HUES64 (cell line): ENCODE results near the gene ADSL.

Experiments used
- H3K27ac ChIP-seq: 2 replicates; pipeline ENCODE4 v1.7.0; 2013; ENCODE audit warnings: low read depth, low read length, inconsistent platforms
- H3K27me3 ChIP-seq: 2 replicates; pipeline ENCODE4 v1.6.1; 2013; ENCODE audit warnings: mild to moderate bottlenecking, low read length; ENCODE audit not compliant: insufficient read depth
- H3K36me3 ChIP-seq: 2 replicates; pipeline ENCODE4 v1.6.1; 2013; ENCODE audit warnings: mild to moderate bottlenecking, low read length; ENCODE audit not compliant: insufficient read depth
- H3K4me1 ChIP-seq: 2 replicates; pipeline ENCODE4 v1.6.1; 2013; ENCODE audit warnings: mild to moderate bottlenecking, low read length, moderate library complexity; ENCODE audit not compliant: insufficient read depth
- H3K4me3 ChIP-seq: 2 replicates; pipeline ENCODE4 v1.5.1; 2013; ENCODE audit warnings: mild to moderate bottlenecking, low read length, moderate library complexity
- H3K9ac ChIP-seq: 2 replicates; pipeline ENCODE4 v1.6.1; 2013; ENCODE audit warnings: mild to moderate bottlenecking, low read depth, low read length
- H3K9me3 ChIP-seq: 2 replicates; pipeline ENCODE4 v1.6.1; 2013; ENCODE audit warnings: low read depth, low read length; ENCODE audit not compliant: insufficient read depth
- WGBS: fragments of 150-250, 120-280 bp; methylation state at CpG from one replicate; pipeline ENCODE4 v1.1.7; 2013; ENCODE audit warnings: missing lambda C conversion rate; 5-methylcytosine and 5-hydroxymethylcytosine counted together

ADSL gene

DNA sequence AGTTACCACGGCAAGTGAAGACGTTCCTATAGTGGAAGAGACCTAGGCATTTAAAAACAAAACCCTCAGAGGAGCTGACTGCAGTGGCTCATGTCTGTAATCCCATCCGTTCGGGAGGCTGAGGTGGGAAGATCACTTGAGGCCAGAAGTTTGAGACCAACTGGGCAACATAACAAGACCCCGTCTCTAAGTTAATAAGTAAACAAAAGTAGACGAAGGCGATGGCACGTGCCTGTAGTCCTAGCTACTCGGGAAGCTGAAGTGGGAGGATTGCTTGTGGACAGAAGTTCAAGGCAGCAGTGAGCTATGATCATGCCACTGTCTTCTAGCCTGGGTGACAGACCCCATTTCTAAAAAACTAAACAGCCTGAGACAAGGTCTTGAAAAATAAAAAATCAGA lies 3.8 kb upstream of the ADSL start:
- Histone ChIP-seq H3K9ac (no peak overlapping the region), H3K27me3 (no peaks in the 10 kb centered on the region), H3K4me1 (peaks cover 3% of the 10 kb centered on the region; the same call in 1 of the 2 replicates), H3K9me3 (no peaks in the 10 kb centered on the region), H3K27ac (no peak overlapping the region), H3K36me3 (peaks cover 2% of the 10 kb centered on the region; the same call in 1 of the 2 replicates), H3K4me3 (no peak overlapping the region)
- 86% methylated on average over 9 of the region's 9 CpGs for WGBS

DNA sequence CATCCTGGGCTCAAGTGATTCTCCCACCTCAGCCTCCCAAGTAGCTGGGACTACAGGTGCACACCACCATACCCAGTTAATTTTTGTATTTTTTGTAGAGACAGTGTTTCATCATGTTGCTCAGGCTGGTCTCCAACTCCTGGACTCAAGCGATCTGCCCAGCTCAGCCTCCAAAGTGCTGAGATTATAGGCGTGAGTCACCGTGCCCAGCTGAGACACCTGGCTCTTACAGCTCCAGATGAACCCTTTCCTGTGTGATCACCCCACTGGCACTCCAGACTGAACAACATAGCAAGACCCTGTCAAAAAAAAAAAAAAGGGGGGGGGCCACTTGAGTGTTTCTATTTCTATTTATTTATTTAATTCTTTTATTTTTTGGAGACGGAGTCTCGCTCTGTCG lies 1.0 kb upstream of the ADSL start:
- H3K27ac ChIP-seq = no peak overlapping the region
- H3K27me3 ChIP-seq = no peaks in the 10 kb centered on the region
- 96% methylated on average over 6 of the region's 6 CpGs for WGBS
- H3K4me3 ChIP-seq = peak overlapping the region; percentile 92
- no peak overlapping the region for H3K9ac ChIP-seq
- H3K36me3 ChIP-seq = peaks cover 26% of the 10 kb centered on the region
- H3K4me1 ChIP-seq = peaks cover 11% of the 10 kb centered on the region; the same call in 1 of the 2 replicates
- H3K9me3 ChIP-seq = no peaks in the 10 kb centered on the region

DNA sequence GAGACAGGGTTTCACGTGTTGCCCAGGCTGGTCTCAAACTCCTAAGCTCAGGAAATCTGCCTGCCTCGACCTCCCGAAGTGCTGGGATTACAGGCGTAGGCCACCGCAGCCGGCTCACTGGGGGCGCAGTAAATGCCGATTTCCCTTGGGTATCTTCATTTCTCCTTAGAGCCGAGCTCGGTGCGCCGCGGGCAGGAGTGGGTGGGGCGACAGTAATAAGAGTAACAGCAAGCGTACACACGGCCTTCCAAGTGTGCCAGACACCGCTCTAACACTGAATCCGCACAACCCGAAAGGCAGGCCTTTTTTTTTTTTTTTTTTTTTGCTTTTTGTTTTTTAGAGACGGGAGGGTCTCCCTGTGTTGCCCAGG lies 500 bp upstream of the ADSL start:
- 5% methylated on average over 20 of the region's 20 CpGs for WGBS
- H3K27ac ChIP-seq = peak overlapping the region; percentile 91
- peak overlapping the region; percentile 91 for H3K9ac ChIP-seq
- H3K4me1 ChIP-seq = peaks cover 11% of the 10 kb centered on the region; the same call in 1 of the 2 replicates
- H3K27me3 ChIP-seq = no peaks in the 10 kb centered on the region
- peaks cover 31% of the 10 kb centered on the region for H3K36me3 ChIP-seq
- no peaks in the 10 kb centered on the region for H3K9me3 ChIP-seq
- H3K4me3 ChIP-seq = peak overlapping the region; percentile 92

GRCh38 chr22:40347300-40347699 lies 1.0 kb downstream of the ADSL start:
- Histone ChIP-seq H3K9me3 (no peaks in the 10 kb centered on the region), H3K27ac (peak overlapping the region; percentile 91)

GRCh38 chr22:40348025-40348658 lies 1.8 kb downstream of the ADSL start:
- H3K4me3 ChIP-seq = peak overlapping the region; percentile 92
- no peaks in the 10 kb centered on the region for H3K27me3 ChIP-seq
- no peak overlapping the region for H3K27ac ChIP-seq
- H3K36me3 ChIP-seq = peaks cover 52% of the 10 kb centered on the region
- WGBS = 80% methylated on average over 10 of the region's 10 CpGs
- no peak overlapping the region for H3K9ac ChIP-seq
- no peaks in the 10 kb centered on the region for H3K9me3 ChIP-seq
- H3K4me1 ChIP-seq = peaks cover 11% of the 10 kb centered on the region; the same call in 1 of the 2 replicates

More at GRCh38 chr22:40347300-40347699, 1.0 kb downstream of the ADSL start:
- Histone ChIP-seq H3K4me1 (peaks cover 11% of the 10 kb centered on the region; the same call in 1 of the 2 replicates), H3K27me3 (no peaks in the 10 kb centered on the region), H3K4me3 (peak overlapping the region; percentile 92), H3K9ac (peak overlapping the region; percentile 91), H3K36me3 (peaks cover 44% of the 10 kb centered on the region)
- 20% methylated on average over 10 of the region's 10 CpGs for WGBS

GRCh38 chr22:40352763-40353162 lies 6.5 kb downstream of the ADSL start:
- Histone ChIP-seq H3K36me3 (peaks cover 90% of the 10 kb centered on the region), H3K27me3 (no peaks in the 10 kb centered on the region), H3K4me3 (no peak overlapping the region), H3K9me3 (no peaks in the 10 kb centered on the region), H3K4me1 (peaks cover 6% of the 10 kb centered on the region; the same call in 1 of the 2 replicates), H3K9ac (no peak overlapping the region), H3K27ac (no peak overlapping the region)
- WGBS = 98% methylated on average over 3 of the region's 3 CpGs

GRCh38 chr22:40361100-40361499 lies 14.8 kb downstream of the ADSL start:
- Histone ChIP-seq H3K27me3 (no peaks in the 10 kb centered on the region), H3K4me1 (no peaks in the 10 kb centered on the region), H3K9me3 (no peaks in the 10 kb centered on the region), H3K27ac (no peak overlapping the region), H3K4me3 (no peak overlapping the region), H3K36me3 (peaks cover 98% of the 10 kb centered on the region), H3K9ac (no peak overlapping the region)
- 98% methylated on average over 5 of the region's 5 CpGs for WGBS

GRCh38 chr22:40363059-40363458 lies 16.8 kb downstream of the ADSL start:
- Histone ChIP-seq H3K9me3 (no peaks in the 10 kb centered on the region), H3K36me3 (peaks cover 100% of the 10 kb centered on the region), H3K27ac (no peak overlapping the region), H3K27me3 (no peaks in the 10 kb centered on the region), H3K4me3 (no peak overlapping the region), H3K4me1 (no peaks in the 10 kb centered on the region), H3K9ac (no peak overlapping the region)
- 97% methylated on average over 3 of the region's 3 CpGs for WGBS

DNA sequence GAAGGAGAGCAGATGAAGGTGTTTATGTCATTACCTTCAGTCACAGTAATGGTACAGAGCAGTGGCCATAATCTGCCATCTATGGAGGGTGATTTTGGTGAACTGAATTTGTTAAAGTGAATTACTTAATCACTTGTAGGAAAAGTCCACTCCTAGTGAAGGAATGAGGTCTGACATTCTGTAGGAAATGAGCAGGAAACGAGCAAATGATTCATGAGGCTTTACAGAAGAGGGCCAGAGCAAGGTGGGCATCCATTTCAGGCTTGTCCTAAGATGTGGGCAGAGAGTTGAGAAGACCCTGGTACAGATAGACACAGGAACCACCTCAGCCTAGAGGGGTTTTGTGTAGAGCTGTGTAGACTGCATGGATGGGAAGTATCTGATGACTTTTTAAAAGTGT lies 18.1 kb downstream of the ADSL start:
- Histone ChIP-seq H3K9ac (no peak overlapping the region), H3K4me1 (no peaks in the 10 kb centered on the region)
- 91% methylated on average over 1 of the region's 1 CpG for WGBS

GRCh38 chr22:40366068-40366467 lies 19.8 kb downstream of the ADSL start:
- Histone ChIP-seq H3K27ac (no peak overlapping the region), H3K9ac (no peak overlapping the region), H3K4me3 (no peak overlapping the region), H3K27me3 (no peaks in the 10 kb centered on the region), H3K4me1 (peaks cover under 1% of the 10 kb centered on the region; the same call in 1 of the 2 replicates), H3K9me3 (no peaks in the 10 kb centered on the region), H3K36me3 (peaks cover 84% of the 10 kb centered on the region)
- WGBS = 96% methylated on average over 2 of the region's 2 CpGs

More for the DNA sequence above, 18.1 kb downstream of the ADSL start:
- H3K9me3 ChIP-seq = no peaks in the 10 kb centered on the region
- H3K27me3 ChIP-seq = no peaks in the 10 kb centered on the region
- H3K4me3 ChIP-seq = no peak overlapping the region
- H3K27ac ChIP-seq = no peak overlapping the region
- peaks cover 97% of the 10 kb centered on the region for H3K36me3 ChIP-seq

DNA sequence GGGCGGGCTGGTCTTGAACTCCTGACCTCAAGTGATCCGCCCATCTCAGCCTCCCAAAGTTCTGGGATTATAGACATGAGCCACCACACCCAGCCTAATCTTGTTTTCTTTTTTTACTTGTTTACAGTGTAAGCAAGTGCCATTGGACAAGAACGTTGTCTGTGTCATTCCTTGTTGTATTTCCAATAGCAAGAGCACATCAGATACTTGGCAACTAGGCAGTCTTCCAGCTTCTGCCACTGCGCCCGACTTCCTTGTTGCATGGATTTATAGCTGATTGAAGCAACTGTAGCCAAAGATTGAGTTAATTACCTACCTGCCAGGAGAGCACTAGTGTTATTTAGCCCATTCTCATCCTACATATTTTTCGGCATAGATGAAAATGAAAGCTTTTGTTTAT lies 21.0 kb downstream of the ADSL start:
- Histone ChIP-seq H3K27ac (no peak overlapping the region), H3K36me3 (peaks cover 72% of the 10 kb centered on the region)
- WGBS = 97% methylated on average over 5 of the region's 6 CpGs

More for the DNA sequence above, 21.0 kb downstream of the ADSL start:
- Histone ChIP-seq H3K9me3 (no peaks in the 10 kb centered on the region), H3K4me1 (peaks cover 5% of the 10 kb centered on the region), H3K4me3 (no peak overlapping the region), H3K27me3 (no peaks in the 10 kb centered on the region), H3K9ac (no peak overlapping the region)
